GM18858 (cell line): Measurements from ENCODE around the gene MYBPC1.
"Not testable (repeated sequence)": the region's sequence is repeated elsewhere in the genome, so short reads cannot be mapped to it uniquely, and the experiment has no call there.

Experiments
- ATAC-seq: cut with Tn5 transposase; IDR thresholded peaks from one replicate; pipeline ENCODE4 v1.9.1; 2021; ENCODE audit not compliant: unreplicated experiment

MYBPC1 gene, protein sequence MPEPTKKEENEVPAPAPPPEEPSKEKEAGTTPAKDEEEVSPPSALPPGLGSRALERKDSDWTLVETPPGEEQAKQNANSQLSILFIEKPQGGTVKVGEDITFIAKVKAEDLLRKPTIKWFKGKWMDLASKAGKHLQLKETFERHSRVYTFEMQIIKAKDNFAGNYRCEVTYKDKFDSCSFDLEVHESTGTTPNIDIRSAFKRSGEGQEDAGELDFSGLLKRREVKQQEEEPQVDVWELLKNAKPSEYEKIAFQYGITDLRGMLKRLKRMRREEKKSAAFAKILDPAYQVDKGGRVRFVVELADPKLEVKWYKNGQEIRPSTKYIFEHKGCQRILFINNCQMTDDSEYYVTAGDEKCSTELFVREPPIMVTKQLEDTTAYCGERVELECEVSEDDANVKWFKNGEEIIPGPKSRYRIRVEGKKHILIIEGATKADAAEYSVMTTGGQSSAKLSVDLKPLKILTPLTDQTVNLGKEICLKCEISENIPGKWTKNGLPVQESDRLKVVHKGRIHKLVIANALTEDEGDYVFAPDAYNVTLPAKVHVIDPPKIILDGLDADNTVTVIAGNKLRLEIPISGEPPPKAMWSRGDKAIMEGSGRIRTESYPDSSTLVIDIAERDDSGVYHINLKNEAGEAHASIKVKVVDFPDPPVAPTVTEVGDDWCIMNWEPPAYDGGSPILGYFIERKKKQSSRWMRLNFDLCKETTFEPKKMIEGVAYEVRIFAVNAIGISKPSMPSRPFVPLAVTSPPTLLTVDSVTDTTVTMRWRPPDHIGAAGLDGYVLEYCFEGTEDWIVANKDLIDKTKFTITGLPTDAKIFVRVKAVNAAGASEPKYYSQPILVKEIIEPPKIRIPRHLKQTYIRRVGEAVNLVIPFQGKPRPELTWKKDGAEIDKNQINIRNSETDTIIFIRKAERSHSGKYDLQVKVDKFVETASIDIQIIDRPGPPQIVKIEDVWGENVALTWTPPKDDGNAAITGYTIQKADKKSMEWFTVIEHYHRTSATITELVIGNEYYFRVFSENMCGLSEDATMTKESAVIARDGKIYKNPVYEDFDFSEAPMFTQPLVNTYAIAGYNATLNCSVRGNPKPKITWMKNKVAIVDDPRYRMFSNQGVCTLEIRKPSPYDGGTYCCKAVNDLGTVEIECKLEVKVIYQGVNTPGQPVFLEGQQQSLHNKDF

DNA sequence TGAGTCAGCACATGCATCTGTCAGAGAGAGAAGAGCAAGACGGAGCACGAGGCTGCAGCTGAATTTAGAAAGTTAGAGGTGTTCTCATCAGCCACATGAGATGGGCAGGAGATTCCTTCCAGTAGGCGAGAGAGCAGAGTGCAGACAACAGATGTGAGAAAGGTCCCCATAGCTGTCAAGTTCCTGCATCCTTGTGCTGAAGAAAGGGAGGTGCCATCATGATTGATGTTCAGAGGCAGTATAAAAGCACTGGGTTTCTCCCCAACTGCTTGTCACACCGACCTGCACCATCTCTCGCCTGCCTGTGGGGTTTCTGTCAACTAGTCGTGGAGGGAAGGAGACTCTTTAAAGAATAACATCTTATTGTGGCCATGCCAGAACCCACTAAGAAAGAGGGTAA is at the start of gene MYBPC1:
Gene MYBPC1 (plus strand): TSS at position 272 of the 400 bp plus-strand sequence. CDS start 100 bp downstream, at position 372.
- no peak for ATAC-seq

DNA sequence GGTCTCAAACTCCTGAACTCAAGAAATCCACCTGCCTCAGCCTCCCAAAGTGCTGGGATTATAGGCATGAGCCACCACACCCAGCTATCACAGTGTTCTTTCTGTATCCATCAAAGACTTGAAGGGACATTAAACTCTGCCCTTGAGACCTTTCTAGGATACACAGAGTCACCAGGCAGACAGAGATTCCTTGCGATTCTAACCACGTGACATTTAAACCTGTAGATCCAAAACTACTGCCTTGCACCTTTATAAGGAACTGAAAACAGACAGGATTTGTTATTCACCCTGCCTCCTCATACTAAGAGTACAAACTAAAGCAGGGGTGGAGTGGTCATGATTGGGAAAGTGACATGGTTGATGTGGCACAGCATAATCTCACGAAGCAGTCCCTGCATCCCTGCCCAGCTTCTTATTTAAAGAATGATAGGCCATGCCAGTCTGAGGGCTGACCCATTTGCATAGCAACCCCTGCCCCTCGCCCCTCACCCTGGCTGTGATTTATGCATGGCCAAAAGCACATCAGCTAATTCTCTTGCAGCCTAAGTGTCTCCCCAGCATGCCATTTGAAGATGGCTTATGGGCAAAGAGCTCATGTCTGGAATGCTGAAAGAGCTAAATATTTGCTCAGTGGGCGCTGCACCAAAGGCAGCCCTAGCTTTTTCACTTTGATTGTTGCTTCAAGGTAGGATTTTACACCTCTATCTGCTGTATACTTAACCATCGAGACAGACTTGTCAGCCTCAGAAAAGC is 43.2 kb upstream of the MYBPC1 start:
- no peak for ATAC-seq

DNA sequence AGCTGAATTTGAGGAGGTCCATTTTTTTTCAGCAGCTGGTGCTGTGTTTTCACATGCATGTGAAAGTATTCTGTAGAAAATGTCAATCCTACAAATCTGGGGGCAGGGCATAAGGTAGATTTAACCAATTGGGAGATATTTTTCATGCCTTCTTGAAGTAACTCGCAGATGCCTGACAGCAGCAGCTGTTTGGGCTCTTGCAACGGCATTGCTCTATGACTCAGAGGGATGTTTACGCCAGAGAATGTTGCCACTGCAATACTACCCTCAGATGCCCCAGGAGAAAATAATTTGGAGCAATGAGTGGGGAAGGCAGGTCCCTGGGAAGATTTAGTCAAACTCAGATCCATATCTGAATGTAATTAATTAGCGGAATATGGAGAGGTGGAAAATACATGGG is 42.5 kb upstream of the MYBPC1 start:
- no peak for ATAC-seq

DNA sequence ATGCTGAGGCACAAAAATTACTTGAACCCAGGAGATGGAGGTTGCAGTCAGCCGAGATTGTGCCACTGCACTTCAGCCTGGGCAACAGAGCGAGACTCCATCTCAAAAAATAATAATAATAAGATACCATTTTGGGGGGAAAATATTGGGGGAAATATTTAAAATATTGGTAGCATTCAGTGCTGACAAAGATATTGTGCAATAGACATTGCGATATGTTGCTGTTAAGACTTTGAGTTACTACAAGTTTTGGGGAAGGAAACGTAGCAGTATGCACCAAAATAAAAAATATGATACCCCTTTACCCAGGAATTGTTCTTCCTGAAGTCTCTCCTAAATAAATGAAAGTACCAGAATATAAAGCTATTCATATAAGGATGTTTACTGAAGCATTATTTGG is 37.7 kb upstream of the MYBPC1 start:
- no peak for ATAC-seq

DNA sequence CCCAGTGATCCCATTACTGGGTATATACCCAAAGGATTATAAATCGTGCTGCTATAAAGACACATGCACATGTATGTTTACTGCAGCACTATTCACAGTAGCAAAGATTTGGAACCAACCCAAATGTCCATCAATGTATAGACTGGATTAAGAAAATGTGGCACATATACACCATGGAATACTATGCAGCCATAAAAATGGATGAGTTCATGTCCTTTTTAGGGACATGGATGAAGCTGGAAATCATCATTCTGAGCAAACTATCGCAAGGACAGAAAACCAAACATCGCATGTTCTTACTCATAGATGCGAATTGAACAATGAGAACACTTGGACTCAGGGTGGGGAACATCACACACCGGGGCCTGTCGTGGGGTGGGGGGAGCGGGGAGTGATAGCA is 36.0 kb upstream of the MYBPC1 start:
- not testable (repeated sequence) for ATAC-seq

DNA sequence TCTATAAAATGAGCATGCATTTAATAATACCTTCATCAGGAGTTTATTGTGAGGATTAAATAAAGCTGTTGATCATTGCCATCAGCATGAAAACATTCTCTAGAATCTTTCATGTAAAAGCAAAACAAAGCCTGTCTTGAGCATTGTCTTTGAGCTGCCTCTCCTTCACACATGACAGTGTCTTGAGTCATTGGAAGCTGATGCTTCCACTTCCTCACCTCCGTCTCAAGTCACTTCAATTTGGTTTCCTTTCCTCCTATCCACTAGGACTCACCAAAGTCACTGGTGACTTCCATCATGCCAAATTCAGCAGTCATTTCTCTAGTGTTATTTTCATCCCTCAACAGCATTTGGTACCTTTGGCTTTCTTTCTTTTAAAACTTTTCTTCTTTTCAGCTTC is 31.6 kb upstream of the MYBPC1 start:
- no peak for ATAC-seq

DNA sequence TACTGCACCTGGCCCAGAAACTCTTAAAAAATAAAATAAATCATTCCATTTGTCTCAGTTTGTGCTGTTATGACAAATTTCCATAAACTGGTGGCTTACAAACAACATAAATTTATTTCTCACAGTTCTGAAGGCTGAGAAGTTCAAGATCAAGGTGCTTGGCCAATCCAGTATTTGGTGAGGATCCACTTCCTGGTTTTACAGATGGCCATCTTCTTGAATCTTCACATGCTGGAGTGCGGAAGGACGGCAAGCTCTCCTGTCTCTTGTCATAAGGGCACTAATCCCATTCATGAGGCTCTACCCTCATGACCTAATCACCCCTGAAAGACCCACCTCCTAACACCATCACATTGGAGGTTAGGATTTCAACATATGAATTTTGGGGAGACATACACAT is 29.9 kb upstream of the MYBPC1 start:
- ATAC-seq: no peak

DNA sequence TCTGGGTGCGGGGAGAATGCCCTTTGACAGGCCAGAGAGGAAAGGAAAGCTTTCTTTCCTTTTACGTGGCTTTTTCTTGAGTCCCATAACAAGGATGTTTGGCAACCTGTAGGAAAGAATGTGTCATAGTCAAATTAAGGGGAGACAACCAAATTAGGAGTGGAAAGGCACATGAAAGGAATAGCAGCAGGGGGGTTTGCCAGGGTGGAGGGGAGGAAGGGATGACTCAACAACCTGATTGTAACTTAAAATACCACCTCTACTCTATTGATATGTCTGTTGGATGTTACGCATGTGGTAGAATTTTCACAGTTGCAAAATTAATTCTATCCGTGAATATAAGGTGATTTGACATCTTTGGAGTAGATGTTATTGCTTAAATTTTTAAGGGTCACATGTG is 28.5 kb upstream of the MYBPC1 start:
- ATAC-seq: no peak

DNA sequence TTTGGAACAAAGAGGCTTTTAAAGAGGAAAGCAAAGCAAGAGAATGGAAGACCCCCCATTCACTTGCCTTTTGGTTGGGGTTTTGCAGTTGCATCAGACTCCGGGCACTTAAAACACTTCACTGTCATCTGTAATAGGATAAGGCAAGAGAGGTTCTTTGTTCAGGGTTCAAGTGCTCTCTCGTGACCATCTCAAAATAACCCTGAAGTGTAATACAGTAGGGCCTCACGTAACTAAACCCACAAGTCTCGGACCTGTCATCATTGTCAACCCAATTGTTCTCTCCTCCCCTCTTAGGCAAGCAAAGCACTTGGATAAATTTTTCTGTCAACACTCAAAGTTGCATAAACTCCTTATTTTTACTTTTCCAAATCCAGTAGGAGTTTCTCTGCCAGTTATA is 26.9 kb upstream of the MYBPC1 start:
- no peak for ATAC-seq

DNA sequence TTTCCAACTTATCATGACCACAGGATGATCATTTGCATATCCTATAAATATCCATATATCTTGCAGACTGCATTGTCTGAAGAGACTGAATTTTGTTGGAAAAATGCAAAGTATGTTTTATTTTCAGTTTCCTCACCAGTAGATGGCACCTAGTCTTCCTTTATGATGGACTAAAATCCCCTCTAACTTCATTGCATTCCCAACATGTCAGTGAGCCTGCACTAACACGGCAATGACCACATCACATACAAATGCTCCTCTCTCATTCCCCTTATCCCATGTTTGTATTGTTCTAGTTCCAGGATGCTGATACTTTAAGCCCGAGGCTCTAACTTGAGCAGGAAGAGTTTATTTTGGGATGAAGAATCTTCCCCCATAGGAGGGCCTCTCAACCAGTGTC is 24.7 kb upstream of the MYBPC1 start:
- no peak for ATAC-seq

DNA sequence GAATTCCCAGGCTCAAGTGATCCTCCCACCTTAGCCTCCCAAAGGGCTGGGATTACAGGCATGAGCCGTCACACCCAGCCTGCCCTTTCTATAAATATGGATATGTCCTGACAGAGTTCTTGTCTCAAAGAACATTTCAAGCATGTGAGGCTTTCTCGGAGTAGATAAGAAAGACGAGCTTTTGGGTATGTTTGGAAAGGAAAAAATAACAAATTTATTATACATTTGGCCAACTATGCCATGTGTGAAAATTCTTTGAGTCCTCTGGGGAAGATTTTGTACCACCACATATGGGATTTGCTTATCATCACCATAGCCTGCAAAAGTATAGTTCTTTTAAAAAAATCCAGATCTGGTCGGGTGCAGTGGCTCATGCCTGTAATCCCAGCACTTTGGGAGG is 23.7 kb upstream of the MYBPC1 start:
- no peak for ATAC-seq

DNA sequence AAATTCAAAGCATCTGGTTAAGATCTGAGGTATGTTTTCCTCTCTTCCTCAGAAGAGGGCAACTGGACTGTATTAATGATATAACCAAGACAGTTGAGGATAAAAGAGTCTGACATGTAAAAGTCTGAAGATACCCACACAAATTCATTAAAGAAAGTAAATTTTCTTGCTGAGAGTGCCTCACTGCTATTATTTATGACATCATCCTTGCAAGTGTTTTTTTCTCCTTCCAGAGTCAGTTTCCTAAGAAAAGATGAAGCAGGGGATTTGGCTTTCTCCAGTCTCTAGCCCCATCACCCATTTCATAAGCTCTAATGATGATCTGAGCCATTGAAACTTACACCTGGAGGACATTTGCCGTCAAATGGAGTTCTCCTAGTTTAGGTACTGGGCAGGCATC is 21.0 kb upstream of the MYBPC1 start:
- ATAC-seq: no peak

DNA sequence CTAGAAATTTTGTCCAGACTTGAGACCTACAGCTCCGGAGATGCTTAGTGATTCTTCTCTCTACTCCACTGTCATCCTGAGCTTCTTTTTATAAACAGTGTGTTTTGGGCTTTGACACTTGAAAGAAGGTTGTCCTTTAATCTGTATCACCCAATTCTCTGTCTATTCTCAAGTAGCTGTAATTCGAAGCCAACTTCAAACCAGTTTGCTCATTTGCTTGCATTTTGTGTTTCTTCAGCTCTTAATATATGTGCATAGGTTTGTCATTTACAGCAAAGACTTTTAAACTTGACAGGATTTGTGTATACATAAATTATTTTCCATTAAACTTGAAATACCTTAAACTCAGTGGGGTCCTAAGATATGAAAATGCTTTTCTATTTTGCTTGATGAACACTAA is 16.4 kb upstream of the MYBPC1 start:
- no peak for ATAC-seq

DNA sequence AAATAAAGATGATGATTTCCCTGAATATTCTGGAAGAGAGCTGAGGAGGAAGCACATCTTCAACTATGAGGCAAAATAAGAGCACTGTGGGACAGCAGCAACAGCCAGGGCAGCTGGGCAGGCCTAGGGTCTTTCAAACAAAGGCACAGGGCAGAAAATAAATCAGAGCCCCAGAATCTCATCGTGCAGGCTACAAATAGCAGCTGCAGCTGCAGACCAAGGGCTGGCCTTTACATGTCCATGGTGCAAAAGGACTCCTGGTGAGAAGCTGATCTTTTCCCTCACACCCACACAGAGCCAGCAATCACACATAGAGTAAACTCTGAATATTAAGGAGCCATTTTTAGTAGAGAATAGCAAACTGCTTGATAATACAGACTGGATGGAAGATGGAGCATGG is 13.6 kb upstream of the MYBPC1 start:
- ATAC-seq: no peak

DNA sequence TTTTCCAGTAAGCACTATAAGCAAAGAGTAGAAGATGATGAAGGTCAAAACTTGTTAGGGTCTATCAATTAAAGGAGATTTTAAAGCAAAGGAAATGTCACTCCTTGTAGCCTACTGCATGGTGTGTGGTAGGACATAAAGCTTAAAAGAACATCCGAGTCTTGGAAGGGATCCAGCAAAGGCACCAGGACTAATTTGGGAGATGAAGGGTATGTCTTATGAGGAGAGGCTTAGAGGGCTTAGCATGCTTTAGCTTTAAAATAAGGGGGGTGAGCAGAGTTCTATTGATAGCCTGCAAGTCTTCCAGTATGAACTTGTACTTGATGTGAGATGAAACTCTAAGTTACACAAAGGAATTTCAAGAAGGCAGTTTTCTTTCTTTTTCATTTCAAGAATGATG is 11.8 kb upstream of the MYBPC1 start:
- ATAC-seq: no peak

DNA sequence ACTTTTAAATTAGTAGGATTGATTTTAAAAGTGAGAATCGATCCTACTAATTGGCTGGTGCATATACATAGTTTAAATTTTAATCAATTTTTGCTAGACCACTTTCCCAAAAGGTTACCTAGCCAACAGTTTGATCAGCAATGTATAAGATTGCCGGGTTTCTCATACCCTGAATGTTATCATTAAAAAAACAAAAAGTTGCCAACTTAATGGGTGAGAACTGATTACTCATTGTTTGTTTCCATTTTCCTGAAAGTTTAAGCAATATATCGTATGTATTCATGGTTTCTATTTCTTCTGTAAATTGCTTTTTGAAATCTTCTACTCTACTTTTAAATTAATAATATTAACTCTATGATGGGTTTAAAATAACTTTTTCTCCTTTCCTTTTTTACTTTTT is 4.4 kb upstream of the MYBPC1 start:
- no peak for ATAC-seq

DNA sequence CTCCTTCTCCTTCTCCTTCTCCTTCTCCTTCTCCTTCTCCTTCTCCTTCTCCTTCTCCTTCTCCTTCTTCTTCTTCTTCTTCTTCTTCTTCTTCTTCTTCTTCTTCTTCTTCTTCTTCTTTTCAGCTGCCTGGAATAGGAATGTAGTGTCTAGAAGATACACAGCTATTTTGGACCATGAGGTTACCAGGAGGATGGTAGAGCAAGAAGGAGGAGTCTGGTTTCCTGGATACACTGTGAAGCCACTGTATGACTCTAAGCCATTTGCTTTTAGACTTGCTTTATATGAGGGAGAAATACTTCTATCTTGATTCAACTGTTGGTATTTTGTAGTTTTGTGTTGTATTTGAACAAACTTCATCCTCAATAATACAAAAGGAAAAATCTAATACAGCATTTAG is 3.0 kb upstream of the MYBPC1 start:
- no peak for ATAC-seq

DNA sequence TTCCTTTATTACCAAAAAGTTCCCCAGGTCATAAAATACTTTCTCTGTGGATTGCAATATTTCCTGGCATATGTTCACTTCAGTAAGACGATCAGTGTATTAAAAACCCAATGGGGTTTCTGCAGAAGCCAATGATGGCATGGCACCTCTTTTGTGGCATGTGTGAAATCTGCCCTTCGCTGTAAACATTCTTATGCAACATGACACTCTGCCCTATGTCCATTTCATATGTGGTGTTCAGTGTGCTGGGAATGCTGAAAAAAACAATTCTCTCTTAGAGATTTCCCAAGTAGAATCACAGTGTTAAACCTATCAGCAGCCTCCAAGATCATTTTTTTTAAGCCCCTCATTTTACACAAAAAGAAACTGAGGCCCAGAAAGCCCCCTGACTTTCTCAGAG is 2.3 kb upstream of the MYBPC1 start:
- no peak for ATAC-seq

DNA sequence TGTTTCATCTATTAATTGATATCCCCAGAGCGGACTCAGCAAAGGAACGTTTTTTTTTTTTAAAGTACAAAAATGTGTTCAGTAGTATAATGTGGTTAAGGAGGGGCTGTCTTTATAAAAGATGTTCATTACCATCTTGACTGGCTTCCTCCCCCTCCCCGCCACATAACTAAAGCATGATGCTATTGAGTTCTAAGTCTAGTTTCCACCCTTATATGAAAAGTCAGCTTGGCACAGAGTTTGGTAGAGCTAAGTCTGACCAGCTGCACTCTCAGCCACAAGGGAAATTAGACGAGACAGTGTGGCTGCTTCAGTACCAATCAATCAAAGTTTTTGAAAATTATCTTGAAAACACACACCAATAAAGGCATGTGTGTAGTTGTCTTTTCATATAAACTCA is 1.9 kb upstream of the MYBPC1 start:
- ATAC-seq: no peak

DNA sequence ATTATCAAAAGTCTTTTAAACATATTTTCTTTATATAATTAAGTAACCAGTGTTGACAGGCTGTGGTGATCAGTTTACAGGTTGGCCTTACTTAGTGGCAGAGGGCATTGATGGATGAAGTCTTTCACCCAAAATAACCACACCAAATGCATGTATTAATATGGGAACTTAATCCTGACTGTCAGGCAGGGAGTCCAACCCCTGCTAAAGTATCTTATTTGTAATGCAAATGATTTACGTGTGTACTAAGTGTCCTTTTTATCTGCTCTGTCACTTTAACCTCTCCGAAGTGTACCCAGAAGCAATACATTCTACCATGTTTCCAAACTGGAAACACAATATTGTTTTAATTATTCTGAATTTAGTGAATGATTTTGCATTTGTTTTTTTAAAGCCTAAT is 1.4 kb downstream of the MYBPC1 start:
- ATAC-seq: no peak

DNA sequence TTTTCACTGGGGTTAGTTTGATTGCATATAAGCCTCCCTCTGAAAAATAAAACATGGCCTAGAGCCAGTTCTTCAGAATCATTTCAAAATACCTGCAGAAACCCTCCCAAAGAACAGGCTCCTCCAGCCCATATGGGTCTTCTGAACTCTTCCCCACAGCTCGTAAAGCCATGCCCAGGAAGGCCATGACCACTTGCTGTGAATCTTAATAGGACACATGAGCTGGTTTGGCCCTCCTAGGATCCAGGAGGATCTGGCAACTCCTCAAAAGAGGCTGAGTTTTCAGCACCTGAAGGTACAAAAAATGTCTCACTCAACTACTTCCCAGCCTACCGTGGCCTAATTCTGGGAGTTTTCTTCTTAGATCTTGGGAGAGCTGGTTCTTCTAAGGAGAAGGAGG is 2.4 kb downstream of the MYBPC1 start:
- no peak for ATAC-seq
